SK-N-SH (cell line): ENCODE data around the gene TNFAIP1.

Experiments
- FOXM1 ChIP-seq: IDR thresholded peaks from 2 replicates; pipeline ENCODE4 v1.4.0; 2012; ENCODE audit warnings: low read depth, mild to moderate bottlenecking
- SIN3A ChIP-seq: IDR thresholded peaks from 2 replicates; pipeline ENCODE4 v1.6.1; 2012; ENCODE audit warnings: low read depth, mild to moderate bottlenecking, low read length, moderate library complexity, borderline replicate concordance
- SMC3 ChIP-seq: IDR thresholded peaks from 2 replicates; pipeline ENCODE4 v1.6.1; 2012; ENCODE audit warnings: low read depth, low read length, improper control_type of control experiment
- TF ChIP-seq, protein P1 (sequence below): fragments of 200-600 bp; sonication (generic); IDR thresholded peaks from 2 replicates; pipeline ENCODE4 v1.6.1; 2017; ENCODE audit warnings: antibody characterized with exemption, mild to moderate bottlenecking, moderate library complexity

DNA sequence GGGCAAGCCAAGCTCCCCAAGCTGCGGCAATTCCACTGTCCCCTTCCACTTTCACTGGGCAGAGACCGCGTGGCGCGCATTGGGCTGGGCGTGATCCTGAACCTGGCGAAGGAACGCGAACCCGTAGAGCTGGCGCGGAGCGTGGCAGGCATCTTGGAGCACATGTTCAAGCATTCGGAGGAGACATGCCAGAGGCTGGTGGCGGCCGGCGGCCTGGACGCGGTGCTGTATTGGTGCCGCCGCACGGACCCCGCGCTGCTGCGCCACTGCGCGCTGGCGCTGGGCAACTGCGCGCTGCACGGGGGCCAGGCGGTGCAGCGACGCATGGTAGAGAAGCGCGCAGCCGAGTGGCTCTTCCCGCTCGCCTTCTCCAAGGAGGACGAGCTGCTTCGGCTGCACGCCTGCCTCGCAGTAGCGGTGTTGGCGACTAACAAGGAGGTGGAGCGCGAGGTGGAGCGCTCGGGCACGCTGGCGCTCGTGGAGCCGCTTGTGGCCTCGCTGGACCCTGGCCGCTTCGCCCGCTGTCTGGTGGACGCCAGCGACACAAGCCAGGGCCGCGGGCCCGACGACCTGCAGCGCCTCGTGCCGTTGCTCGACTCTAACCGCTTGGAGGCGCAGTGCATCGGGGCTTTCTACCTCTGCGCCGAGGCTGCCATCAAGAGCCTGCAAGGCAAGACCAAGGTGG lies 45.7 kb downstream of the TNFAIP1 start:
- TF ChIP-seq SIN3A (no peak), SMC3 (no peak), FOXM1 (no peak)
- TF ChIP-seq, protein P1, sequence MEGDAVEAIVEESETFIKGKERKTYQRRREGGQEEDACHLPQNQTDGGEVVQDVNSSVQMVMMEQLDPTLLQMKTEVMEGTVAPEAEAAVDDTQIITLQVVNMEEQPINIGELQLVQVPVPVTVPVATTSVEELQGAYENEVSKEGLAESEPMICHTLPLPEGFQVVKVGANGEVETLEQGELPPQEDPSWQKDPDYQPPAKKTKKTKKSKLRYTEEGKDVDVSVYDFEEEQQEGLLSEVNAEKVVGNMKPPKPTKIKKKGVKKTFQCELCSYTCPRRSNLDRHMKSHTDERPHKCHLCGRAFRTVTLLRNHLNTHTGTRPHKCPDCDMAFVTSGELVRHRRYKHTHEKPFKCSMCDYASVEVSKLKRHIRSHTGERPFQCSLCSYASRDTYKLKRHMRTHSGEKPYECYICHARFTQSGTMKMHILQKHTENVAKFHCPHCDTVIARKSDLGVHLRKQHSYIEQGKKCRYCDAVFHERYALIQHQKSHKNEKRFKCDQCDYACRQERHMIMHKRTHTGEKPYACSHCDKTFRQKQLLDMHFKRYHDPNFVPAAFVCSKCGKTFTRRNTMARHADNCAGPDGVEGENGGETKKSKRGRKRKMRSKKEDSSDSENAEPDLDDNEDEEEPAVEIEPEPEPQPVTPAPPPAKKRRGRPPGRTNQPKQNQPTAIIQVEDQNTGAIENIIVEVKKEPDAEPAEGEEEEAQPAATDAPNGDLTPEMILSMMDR = no peak
